Kidney epithelial cell (primary cell): ENCODE data around the gene SHC3. TPM values are rescaled to one million over a fixed set of nuclear protein-coding genes. Genes with fewer than 3 reads are reported as not detected.
"Not testable (repeated sequence)": the region's sequence is repeated elsewhere in the genome, so short reads cannot be mapped to it uniquely, and the experiment has no call there.

Experiments
- DNase-seq: peaks from one replicate; pipeline ENCODE4 v3.0.0-alpha.2; 2010; ENCODE audit warnings: low read depth
- H3K27me3 ChIP-seq: 2 replicates; pipeline ENCODE4 v1.6.0; 2011; ENCODE audit warnings: low read length; ENCODE audit not compliant: control insufficient read depth, insufficient read depth
- H3K36me3 ChIP-seq: 2 replicates; pipeline ENCODE4 v1.5.1; 2011; ENCODE audit warnings: low read length; ENCODE audit not compliant: control insufficient read depth, insufficient read depth
- H3K4me3 ChIP-seq: 2 replicates; pipeline ENCODE4 v1.5.1; 2011; ENCODE audit warnings: low read depth, mild to moderate bottlenecking, control low read depth, low read length
- total RNA-seq: library from RNA; depleted of rRNA; stranded (reverse); fragments of >200 nt; gene quantifications from 2 replicates; pipeline ENCODE4 v1.2.3, GENCODE V29; 2015
- TF ChIP-seq, protein P1 (sequence below): IDR thresholded peaks from 2 replicates; pipeline ENCODE4 v1.5.1; 2011; ENCODE audit warnings: mild to moderate bottlenecking, moderate library complexity, low read length, control low read depth, inconsistent platforms; ENCODE audit not compliant: insufficient read depth, poor library complexity, severe bottlenecking

SHC3 gene
- total RNA-seq, 1 donor from 2014 or later: 2.9 TPM

DNA sequence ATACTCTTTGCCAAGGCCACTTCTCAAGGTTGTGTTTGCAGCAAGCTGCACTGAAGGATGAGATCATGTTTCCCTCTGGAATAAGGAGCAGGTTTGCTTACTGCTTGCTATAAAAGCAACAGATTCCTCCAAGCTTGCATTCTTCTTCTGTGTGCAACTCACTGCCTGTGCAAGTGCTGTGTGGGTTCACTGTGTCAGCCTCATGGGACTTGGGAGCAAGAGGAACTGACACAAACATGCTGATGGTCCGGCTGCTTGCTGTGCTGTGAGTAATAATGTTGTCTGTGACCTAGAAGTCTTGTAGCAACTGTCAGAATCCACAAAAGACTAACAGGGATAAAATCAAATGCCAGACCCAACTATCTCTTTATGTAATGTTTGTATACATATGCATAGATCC lies 33.6 kb upstream of the SHC3 start:
- DNase-seq: no peak
- H3K4me3 ChIP-seq: no peak overlapping the region
- TF ChIP-seq, protein P1, sequence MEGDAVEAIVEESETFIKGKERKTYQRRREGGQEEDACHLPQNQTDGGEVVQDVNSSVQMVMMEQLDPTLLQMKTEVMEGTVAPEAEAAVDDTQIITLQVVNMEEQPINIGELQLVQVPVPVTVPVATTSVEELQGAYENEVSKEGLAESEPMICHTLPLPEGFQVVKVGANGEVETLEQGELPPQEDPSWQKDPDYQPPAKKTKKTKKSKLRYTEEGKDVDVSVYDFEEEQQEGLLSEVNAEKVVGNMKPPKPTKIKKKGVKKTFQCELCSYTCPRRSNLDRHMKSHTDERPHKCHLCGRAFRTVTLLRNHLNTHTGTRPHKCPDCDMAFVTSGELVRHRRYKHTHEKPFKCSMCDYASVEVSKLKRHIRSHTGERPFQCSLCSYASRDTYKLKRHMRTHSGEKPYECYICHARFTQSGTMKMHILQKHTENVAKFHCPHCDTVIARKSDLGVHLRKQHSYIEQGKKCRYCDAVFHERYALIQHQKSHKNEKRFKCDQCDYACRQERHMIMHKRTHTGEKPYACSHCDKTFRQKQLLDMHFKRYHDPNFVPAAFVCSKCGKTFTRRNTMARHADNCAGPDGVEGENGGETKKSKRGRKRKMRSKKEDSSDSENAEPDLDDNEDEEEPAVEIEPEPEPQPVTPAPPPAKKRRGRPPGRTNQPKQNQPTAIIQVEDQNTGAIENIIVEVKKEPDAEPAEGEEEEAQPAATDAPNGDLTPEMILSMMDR: no peak
- no peaks in the 10 kb centered on the region for H3K27me3 ChIP-seq
- H3K36me3 ChIP-seq: no peaks in the 10 kb centered on the region

DNA sequence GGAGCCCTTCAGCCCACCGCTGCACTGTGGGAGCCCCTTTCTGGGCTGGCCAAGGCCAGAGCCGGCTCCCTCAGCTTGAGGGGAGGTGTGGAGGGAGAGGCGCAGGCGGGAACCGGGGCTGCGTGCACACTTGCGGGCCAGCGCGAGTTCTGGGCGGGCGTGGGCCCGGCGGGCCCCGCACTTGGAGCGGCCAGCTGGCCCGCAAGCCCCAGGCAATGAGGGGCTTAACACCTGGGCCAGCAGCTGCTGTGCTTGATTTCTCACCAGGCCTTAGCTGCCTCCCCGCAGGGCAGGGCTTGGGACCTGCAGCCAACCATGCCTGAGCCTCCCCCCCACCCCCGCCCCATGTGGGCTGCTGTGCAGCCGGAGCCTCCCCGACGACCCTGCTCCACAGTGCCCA lies 30.7 kb upstream of the SHC3 start:
- not testable (repeated sequence) for H3K27me3 ChIP-seq, H3K4me3 ChIP-seq, H3K36me3 ChIP-seq, DNase-seq

DNA sequence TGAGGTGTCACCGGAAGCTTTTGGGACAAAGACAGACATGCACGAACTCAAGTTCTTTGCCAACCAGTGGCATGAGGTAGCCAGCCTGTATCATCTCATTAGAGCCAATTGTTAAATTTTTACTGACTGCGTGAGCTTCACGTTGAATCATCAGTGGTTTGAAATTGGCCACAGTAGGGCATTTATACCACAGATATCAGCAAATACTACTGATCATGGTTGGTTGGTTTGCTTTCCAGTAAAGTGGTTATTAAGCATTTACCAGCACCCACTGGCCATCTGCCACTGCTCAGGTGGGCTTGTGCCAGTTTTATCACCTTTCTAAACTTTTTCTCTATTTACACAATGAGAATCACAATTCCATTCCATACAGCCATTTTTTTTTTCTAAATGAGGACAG lies 28.4 kb upstream of the SHC3 start:
- DNase-seq: no peak
- Histone ChIP-seq H3K36me3 (no peaks in the 10 kb centered on the region), H3K4me3 (no peak overlapping the region), H3K27me3 (no peaks in the 10 kb centered on the region)
- TF ChIP-seq, protein P1: no peak

DNA sequence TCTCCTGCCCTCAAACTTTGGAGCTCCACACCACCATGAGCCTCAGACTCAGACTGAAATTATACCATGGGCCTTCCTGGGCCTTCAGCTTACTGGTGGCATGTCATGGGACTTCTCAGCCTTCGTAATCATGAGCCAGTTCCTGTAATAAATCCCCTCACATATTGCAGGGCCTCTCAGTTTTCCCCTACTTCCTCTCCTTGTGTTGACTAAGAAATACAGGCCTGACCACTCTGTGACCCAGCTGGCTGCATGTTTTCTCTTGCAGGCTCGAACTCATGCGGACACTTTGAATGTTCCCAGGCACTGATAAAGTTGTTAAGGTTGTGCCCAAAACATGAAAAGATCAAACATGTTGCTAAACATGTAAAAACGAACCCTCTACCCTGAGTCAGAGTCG lies 26.2 kb upstream of the SHC3 start:
- no peak for DNase-seq
- H3K36me3 ChIP-seq: no peaks in the 10 kb centered on the region
- H3K27me3 ChIP-seq: no peaks in the 10 kb centered on the region
- TF ChIP-seq, protein P1: no peak
- no peak overlapping the region for H3K4me3 ChIP-seq

DNA sequence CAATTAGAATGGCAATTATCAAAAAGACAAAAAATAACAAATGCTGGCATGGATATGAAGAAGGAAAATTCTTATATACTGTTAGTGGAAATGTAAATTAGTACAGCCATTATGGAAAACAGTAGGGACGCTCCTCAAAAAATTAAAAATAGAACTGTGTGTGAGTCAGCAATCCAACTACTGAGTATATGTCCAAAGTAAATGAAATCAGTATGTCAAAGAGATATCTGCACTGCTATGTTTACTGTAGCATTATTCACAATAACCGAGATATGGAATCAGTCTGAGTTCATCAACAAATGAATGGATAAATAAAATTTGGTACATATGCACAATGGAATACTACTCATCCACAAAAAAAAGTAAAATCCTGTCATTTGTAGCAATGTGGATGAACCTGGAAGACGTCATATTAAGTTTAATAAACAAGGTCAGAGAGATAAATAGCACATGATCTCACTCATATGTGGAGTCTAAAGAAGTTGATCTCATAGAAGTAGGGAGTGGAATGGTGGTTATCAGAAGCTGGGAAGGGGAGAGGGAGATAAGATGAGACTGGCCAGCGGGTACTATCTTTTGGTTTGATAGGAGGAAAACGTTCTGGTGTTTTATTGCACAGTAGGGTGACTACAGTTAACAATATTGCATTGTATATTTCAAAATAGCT lies 16.6 kb upstream of the SHC3 start:
- no peaks in the 10 kb centered on the region for H3K36me3 ChIP-seq
- no peak for DNase-seq
- no peaks in the 10 kb centered on the region for H3K27me3 ChIP-seq
- H3K4me3 ChIP-seq: no peak overlapping the region
- TF ChIP-seq, protein P1: no peak

DNA sequence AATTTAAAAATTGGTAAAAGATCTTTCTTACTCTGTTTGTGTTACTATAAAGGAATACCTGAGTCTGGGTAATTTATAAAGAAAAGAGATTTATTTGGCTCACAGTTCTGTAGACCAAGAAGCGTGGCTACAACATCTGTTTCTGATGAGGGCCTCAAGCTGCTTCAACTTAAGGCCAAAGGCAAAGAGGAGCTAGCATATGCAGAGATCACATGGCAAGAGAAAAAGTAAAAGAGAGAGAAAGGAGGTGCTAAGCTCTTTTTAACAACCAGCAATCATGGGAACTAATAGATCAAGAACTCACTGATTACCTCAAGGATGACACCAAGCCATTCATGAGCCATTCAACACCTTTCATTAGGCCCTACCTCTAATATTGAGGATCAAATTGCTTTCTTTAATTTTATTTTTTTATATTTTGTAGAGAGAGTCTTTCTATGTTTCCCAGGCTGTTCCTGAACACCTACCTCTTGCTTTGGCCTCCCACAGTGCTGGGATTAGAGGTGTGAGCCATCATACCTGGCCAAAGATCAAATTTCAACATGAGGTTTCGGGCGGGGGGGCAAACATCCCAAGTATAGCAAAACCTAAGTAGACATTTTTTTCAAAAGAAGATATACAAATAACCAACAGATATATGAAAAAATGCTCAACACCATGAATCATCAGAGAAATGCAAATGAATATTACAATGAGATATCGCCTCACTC lies 16.0 kb upstream of the SHC3 start:
- no peak for DNase-seq

More for the DNA sequence above, 16.0 kb upstream of the SHC3 start:
- TF ChIP-seq, protein P1: no peak
- Histone ChIP-seq H3K27me3 (no peaks in the 10 kb centered on the region), H3K36me3 (no peaks in the 10 kb centered on the region), H3K4me3 (no peak overlapping the region)
